Measurements from ENCODE around the gene CSF1.
"Not testable (repeated sequence)": the region's sequence is repeated elsewhere in the genome, so short reads cannot be mapped to it uniquely, and the experiment has no call there.

The CSF1 gene

GRCh38 chr1:109919303-109919702, 8.7 kb downstream of the CSF1 start:
- no peak for DNase-seq (ENCODE audit: low read depth in 3 of 3)

- not testable (repeated sequence) for DNase-seq (ENCODE audit: low read depth in 3 of 3)
These were observed 9.7 kb downstream of the CSF1 start for GRCh38 chr1:109920391-109920790.

GRCh38 chr1:109922326-109922725, 11.7 kb downstream of the CSF1 start:
- no peak for DNase-seq (ENCODE audit: low read depth in 3 of 3)

GRCh38 chr1:109923131-109923945, 12.7 kb downstream of the CSF1 start:
- DNase-seq (ENCODE audit: low read depth in 3 of 3): no peak

- DNase-seq (ENCODE audit: low read depth in 3 of 3): no peak
These were observed 13.3 kb downstream of the CSF1 start for GRCh38 chr1:109923946-109924275.

- no peak for DNase-seq (ENCODE audit: low read depth in 3 of 3)
These were observed 13.7 kb downstream of the CSF1 start for GRCh38 chr1:109924316-109924715.

- DNase-seq (ENCODE audit: low read depth in 3 of 3): no peak
These were observed 14.7 kb downstream of the CSF1 start for GRCh38 chr1:109925159-109925990.

- DNase-seq (ENCODE audit: low read depth in 3 of 3): no peak
These were observed 16.1 kb downstream of the CSF1 start for GRCh38 chr1:109926662-109927300.

- no peak for DNase-seq (ENCODE audit: low read depth in 3 of 3)
These were observed 16.7 kb downstream of the CSF1 start for GRCh38 chr1:109927356-109927755.

GRCh38 chr1:109927911-109928321, 17.3 kb downstream of the CSF1 start:
- DNase-seq (ENCODE audit: low read depth in 3 of 3): no peak

GRCh38 chr1:109928591-109929111, 18.0 kb downstream of the CSF1 start:
- no peak for DNase-seq (ENCODE audit: low read depth in 3 of 3)

- DNase-seq (ENCODE audit: low read depth in 3 of 3): no peak
These were observed 18.5 kb downstream of the CSF1 start for GRCh38 chr1:109929170-109929569.

- no peak for DNase-seq (ENCODE audit: low read depth in 3 of 3)
These were observed 19.1 kb downstream of the CSF1 start for GRCh38 chr1:109929588-109930251.

- no peak for DNase-seq (ENCODE audit: low read depth in 3 of 3)
These were observed 19.8 kb downstream of the CSF1 start for GRCh38 chr1:109930252-109930993.

- DNase-seq (ENCODE audit: low read depth in 3 of 3): no peak
These were observed 20.6 kb downstream of the CSF1 start for GRCh38 chr1:109931189-109931731.

GRCh38 chr1:109931911-109932636, 21.4 kb downstream of the CSF1 start:
- DNase-seq (ENCODE audit: low read depth in 3 of 3): no peak

GRCh38 chr1:109932679-109933078, 22.0 kb downstream of the CSF1 start:
- DNase-seq (ENCODE audit: low read depth in 3 of 3): no peak

- DNase-seq (ENCODE audit: low read depth in 3 of 3): no peak
These were observed 23.4 kb downstream of the CSF1 start for GRCh38 chr1:109933856-109934711.

- DNase-seq (ENCODE audit: low read depth in 3 of 3): no peak
These were observed 24.8 kb downstream of the CSF1 start for GRCh38 chr1:109935451-109935900.
